ENCODE data around the gene CNOT6. TPM values are rescaled to one million over a fixed set of nuclear protein-coding genes. Genes with fewer than 3 reads are reported as not detected.
A peak's percentile ranks its signal among the peaks of the same experiment; 100 is the strongest.

The CNOT6 gene
- total and polyA plus RNA-seq, 3 donors from 2014 or later: 22.1 to 29.7 (median 28.9) TPM

DNA sequence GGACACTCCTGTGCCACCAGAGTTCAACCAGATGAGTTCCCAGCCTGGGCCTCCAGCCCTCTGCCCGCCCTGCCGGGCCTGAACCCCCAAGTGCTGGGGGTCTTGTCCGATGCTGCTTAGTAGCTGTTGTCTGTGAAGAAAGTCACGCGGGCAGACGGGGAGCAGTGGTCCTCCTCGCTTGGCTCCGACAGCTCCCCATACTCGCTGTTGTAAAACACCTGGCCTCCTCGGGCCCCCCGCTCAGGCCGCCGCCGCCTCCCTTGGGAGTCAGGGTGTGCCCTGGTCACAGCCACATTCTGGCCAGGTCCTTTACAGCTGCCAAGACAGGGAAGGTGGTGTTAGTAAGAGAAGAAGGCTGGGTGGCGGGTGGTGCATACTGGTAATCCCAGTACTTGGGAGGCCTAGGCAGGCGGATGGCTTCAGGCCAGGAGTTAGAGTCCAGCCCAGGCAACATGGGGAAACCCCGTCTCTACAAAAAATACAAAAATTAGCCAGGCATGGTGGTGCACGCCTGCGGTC, 109.0 kb downstream of the CNOT6 start:
- intact Hi-C loops (cut with DNase I; ENCODE audit: low total_unique reads): no loop called here
- no peak overlapping the region for H3K27ac ChIP-seq
- peaks cover 10% of the 10 kb centered on the region for H3K4me1 ChIP-seq
- H3K9me3 ChIP-seq: no peaks in the 10 kb centered on the region
- H3K4me3 ChIP-seq: no peak overlapping the region
- 87 to 90% methylated on average over 15 to 19 of the region's 19 CpGs for WGBS, 2 donors
- no peaks in the 10 kb centered on the region for H3K27me3 ChIP-seq
- no peak for TF ChIP-seq CTCF (IDR thresholded peaks at IDR 0.05)
- no peak for TF ChIP-seq POLR2A (IDR thresholded peaks at IDR 0.05)
- H3K36me3 ChIP-seq (ENCODE audit: low read depth, missing control alignments): no peaks in the 10 kb centered on the region
- DNase-seq: no peak

- intact Hi-C loops (cut with DNase I; ENCODE audit: low total_unique reads): no loop called here
- no peak for DNase-seq
- H3K36me3 ChIP-seq (ENCODE audit: low read depth, missing control alignments): no peaks in the 10 kb centered on the region
- H3K27ac ChIP-seq: no peak overlapping the region
- 88 to 89% methylated on average over 13 of the region's 13 CpGs for WGBS, 2 donors
- H3K9me3 ChIP-seq: no peaks in the 10 kb centered on the region
- H3K4me3 ChIP-seq: no peak overlapping the region
- peaks cover 10% of the 10 kb centered on the region for H3K4me1 ChIP-seq
- no peaks in the 10 kb centered on the region for H3K27me3 ChIP-seq
- TF ChIP-seq CTCF (IDR thresholded peaks at IDR 0.05) (no peak), POLR2A (IDR thresholded peaks at IDR 0.05) (no peak)
These were observed 110.1 kb downstream of the CNOT6 start for GRCh38 chr5:180604271-180604670.

- Histone ChIP-seq H3K4me1 (peaks cover 10% of the 10 kb centered on the region), H3K36me3 (ENCODE audit: low read depth, missing control alignments) (no peaks in the 10 kb centered on the region), H3K4me3 (no peak overlapping the region), H3K9me3 (no peaks in the 10 kb centered on the region), H3K27ac (no peak overlapping the region), H3K27me3 (no peaks in the 10 kb centered on the region)
- DNase-seq: peak; percentile 82
- no peak for TF ChIP-seq POLR2A (IDR thresholded peaks at IDR 0.05)
- peak; percentile 50 to 69 (median 67) for TF ChIP-seq CTCF (IDR thresholded peaks at IDR 0.05)
- intact Hi-C loops (cut with DNase I; ENCODE audit: low total_unique reads): no loop called here
- 70 to 81% methylated on average over 11 of the region's 11 CpGs for WGBS, 2 donors
These were observed 111.5 kb downstream of the CNOT6 start for GRCh38 chr5:180605554-180606214.

- 80 to 87% methylated on average over 21 of the region's 21 CpGs for WGBS, 2 donors
- H3K36me3 ChIP-seq (ENCODE audit: low read depth, missing control alignments): no peaks in the 10 kb centered on the region
- no peaks in the 10 kb centered on the region for H3K27me3 ChIP-seq
- H3K27ac ChIP-seq: no peak overlapping the region
- H3K4me1 ChIP-seq: peaks cover 10% of the 10 kb centered on the region
- no peaks in the 10 kb centered on the region for H3K9me3 ChIP-seq
- no peak overlapping the region for H3K4me3 ChIP-seq
- TF ChIP-seq CTCF (IDR thresholded peaks at IDR 0.05) (no peak), POLR2A (IDR thresholded peaks at IDR 0.05) (no peak)
- intact Hi-C loops (cut with DNase I; ENCODE audit: low total_unique reads): no loop called here
- DNase-seq: no peak
These were observed 112.1 kb downstream of the CNOT6 start for GRCh38 chr5:180606215-180606785.

Data from testis (tissue), 3 donors.